Measurements from ENCODE around the gene PWP2.

GRCh38 chr21:44087426-44088400, 19.5 kb upstream of the PWP2 start:
- no peak for TF ChIP-seq CTCF (optimal IDR thresholded peaks at IDR 0.05 in 1 of 3, IDR thresholded peaks at IDR 0.05 in 1 of 3, conservative IDR thresholded peaks at IDR 0.05 in 1 of 3; ENCODE audit: extremely low read depth in 1 of 3, insufficient read depth in 2 of 3, low read length in 3 of 3)
- TF ChIP-seq EZH2 (IDR thresholded peaks at IDR 0.05; ENCODE audit: low read length) = no peak

Data from keratinocyte (primary cell).